ENCODE measurements around the gene MIB2.

The MIB2 gene

DNA sequence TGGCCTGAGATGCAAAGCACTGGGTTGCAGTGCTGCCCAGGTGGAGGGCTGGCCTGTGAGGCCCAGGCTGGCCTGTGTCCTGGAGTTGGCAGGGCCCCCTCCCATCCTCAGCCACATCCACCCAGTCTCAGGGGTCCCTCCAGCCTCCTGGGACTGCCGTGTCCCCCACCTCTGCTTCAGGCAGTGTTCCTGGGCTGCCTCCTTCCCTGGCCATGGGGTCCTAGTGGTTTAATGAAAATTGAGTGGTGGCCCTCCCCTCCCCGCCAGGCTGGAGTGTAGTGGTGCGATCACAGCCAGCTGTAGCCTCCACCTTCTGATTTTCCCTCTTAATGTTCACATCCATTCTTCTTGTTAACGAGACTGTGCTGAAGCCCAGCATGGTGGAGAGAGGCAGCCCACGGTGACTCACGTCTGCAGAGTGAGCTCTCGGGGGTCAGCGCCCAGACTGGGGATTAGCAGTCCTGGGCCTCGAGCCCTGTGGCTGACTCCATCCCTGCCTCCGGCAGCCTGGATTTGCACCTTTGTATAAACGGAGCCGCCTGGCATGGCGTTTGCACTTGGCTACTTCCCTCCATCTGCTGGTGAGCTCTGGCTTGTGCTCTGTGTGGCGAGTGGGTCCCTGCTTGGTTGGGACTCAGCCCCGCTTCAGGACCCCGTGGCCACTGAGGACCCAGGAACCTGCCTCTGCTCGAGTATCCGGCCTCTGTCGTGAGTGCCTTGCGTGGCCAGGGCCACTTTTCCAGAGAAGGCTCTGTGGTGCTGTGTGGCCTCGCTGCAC, 6.9 kb downstream of the MIB2 start:
- TF ChIP-seq POLR2AphosphoS5 (IDR thresholded peaks at IDR 0.05; ENCODE audit: low read depth) (no peak), GABPA (IDR thresholded peaks at IDR 0.05; ENCODE audit: low read depth) (no peak), SPI1 (IDR thresholded peaks at IDR 0.05; ENCODE audit: borderline replicate concordance, low read depth) (no peak), REST (IDR thresholded peaks at IDR 0.05; ENCODE audit: insufficient replicate concordance, low read depth) (no peak)
- TF ChIP-seq, protein P1, sequence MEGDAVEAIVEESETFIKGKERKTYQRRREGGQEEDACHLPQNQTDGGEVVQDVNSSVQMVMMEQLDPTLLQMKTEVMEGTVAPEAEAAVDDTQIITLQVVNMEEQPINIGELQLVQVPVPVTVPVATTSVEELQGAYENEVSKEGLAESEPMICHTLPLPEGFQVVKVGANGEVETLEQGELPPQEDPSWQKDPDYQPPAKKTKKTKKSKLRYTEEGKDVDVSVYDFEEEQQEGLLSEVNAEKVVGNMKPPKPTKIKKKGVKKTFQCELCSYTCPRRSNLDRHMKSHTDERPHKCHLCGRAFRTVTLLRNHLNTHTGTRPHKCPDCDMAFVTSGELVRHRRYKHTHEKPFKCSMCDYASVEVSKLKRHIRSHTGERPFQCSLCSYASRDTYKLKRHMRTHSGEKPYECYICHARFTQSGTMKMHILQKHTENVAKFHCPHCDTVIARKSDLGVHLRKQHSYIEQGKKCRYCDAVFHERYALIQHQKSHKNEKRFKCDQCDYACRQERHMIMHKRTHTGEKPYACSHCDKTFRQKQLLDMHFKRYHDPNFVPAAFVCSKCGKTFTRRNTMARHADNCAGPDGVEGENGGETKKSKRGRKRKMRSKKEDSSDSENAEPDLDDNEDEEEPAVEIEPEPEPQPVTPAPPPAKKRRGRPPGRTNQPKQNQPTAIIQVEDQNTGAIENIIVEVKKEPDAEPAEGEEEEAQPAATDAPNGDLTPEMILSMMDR (IDR thresholded peaks at IDR 0.05; ENCODE audit: insufficient read depth, low read length) = no peak
- Histone ChIP-seq H3K4me3 (replicated peaks; ENCODE audit: insufficient read depth, low read length) (no peak overlapping the region), H3K27ac (replicated peaks) (no peak overlapping the region), H3K27me3 (ENCODE audit: insufficient read depth, poor library complexity, severe bottlenecking) (no peaks in the 10 kb centered on the region)
- DNase-seq (ENCODE audit: low read depth in 1 of 2, low spot score in 1 of 2) = no peak

DNA sequence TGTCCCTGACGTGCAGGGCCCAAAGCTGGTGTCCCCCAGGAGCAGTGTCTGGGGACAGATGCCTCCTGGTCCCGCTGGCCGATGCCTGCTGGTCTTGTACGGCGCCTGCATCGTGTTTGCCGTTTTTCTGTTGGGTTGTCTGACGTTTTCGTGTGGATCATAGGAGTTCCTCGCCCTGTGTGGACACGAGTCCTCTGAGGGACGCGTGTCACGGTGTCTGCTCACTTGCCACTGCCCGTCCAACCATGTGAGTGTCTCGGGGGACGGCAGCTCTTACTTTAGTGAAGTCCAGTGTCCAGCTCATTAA, 7.4 kb downstream of the MIB2 start:
- Histone ChIP-seq H3K27ac (replicated peaks) (no peak overlapping the region), H3K4me3 (replicated peaks; ENCODE audit: insufficient read depth, low read length) (no peak overlapping the region), H3K27me3 (ENCODE audit: insufficient read depth, poor library complexity, severe bottlenecking) (no peaks in the 10 kb centered on the region)
- TF ChIP-seq, protein P1 (IDR thresholded peaks at IDR 0.05; ENCODE audit: insufficient read depth, low read length) = no peak
- TF ChIP-seq REST (IDR thresholded peaks at IDR 0.05; ENCODE audit: insufficient replicate concordance, low read depth) (no peak), POLR2AphosphoS5 (IDR thresholded peaks at IDR 0.05; ENCODE audit: low read depth) (no peak), GABPA (IDR thresholded peaks at IDR 0.05; ENCODE audit: low read depth) (no peak), SPI1 (IDR thresholded peaks at IDR 0.05; ENCODE audit: borderline replicate concordance, low read depth) (no peak)
- no peak for DNase-seq (ENCODE audit: low read depth in 1 of 2, low spot score in 1 of 2)

DNA sequence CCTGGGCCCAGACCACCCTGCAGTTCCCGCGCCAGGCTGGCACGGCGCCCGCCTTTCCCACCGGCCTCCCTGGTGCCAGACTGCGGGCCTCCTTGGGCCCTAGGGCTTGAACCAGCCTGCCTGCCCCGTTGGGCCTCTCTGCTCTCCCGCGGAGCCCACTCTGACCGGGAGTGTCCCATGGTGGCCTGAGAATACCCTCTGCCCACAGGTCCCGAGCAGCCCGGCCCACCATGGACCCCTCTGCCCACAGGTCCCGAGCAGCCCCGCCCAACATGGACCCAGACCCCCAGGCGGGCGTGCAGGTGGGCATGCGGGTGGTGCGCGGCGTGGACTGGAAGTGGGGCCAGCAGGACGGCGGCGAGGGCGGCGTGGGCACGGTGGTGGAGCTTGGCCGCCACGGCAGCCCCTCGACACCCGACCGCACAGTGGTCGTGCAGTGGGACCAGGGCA, 7.9 kb downstream of the MIB2 start:
- TF ChIP-seq POLR2AphosphoS5 (IDR thresholded peaks at IDR 0.05; ENCODE audit: low read depth) (no peak), REST (IDR thresholded peaks at IDR 0.05; ENCODE audit: insufficient replicate concordance, low read depth) (no peak)
- no peak for DNase-seq (ENCODE audit: low read depth in 1 of 2, low spot score in 1 of 2)
- Histone ChIP-seq H3K4me3 (replicated peaks; ENCODE audit: insufficient read depth, low read length) (no peak overlapping the region), H3K27me3 (ENCODE audit: insufficient read depth, poor library complexity, severe bottlenecking) (no peaks in the 10 kb centered on the region), H3K27ac (replicated peaks) (no peak overlapping the region)

Data from HL-60 (cell line).